GM23248 (cell line): ENCODE data around the gene ADAMTSL1. TPM values are rescaled to one million over a fixed set of nuclear protein-coding genes. Genes with fewer than 3 reads are reported as not detected.

Experiments
- DNase-seq: peaks from one replicate; pipeline ENCODE4 v3.0.0-alpha.2; 2015
- H2AFZ ChIP-seq: fragments of 200-600 bp; sonication (generic); 2 replicates; pipeline ENCODE4 v1.6.1; 2016; ENCODE audit warnings: antibody characterized with exemption
- H3F3A ChIP-seq: fragments of 200-600 bp; sonication (generic); 2 replicates; pipeline ENCODE4 v1.6.1; 2016; ENCODE audit warnings: mild to moderate bottlenecking, antibody characterized with exemption, mixed run types; ENCODE audit not compliant: insufficient read depth
- H3K27ac ChIP-seq: fragments of 200-600 bp; sonication (generic); 2 replicates; pipeline ENCODE4 v1.5.1; 2016; ENCODE audit warnings: mild to moderate bottlenecking
- H3K27me3 ChIP-seq: fragments of 200-600 bp; sonication (generic); replicated peaks from 2 replicates; pipeline ENCODE4 v1.6.1; 2016; ENCODE audit warnings: mild to moderate bottlenecking; ENCODE audit not compliant: insufficient read depth
- H3K36me3 ChIP-seq: fragments of 200-600 bp; sonication (generic); 2 replicates; pipeline ENCODE4 v1.6.1; 2016; ENCODE audit warnings: low read depth, mild to moderate bottlenecking
- H3K4me1 ChIP-seq: fragments of 200-600 bp; sonication (generic); 2 replicates; pipeline ENCODE4 v1.6.1; 2016; ENCODE audit warnings: mild to moderate bottlenecking; ENCODE audit not compliant: insufficient read depth
- H3K4me2 ChIP-seq: fragments of 200-600 bp; sonication (generic); one replicate; pipeline ENCODE4 v1.6.1; 2016; ENCODE audit warnings: mild to moderate bottlenecking; ENCODE audit not compliant: unreplicated experiment
- H3K4me3 ChIP-seq: fragments of 200-600 bp; sonication (generic); 2 replicates; pipeline ENCODE4 v1.5.1; 2016; ENCODE audit warnings: mild to moderate bottlenecking
- H3K79me2 ChIP-seq: fragments of 200-600 bp; sonication (generic); 2 replicates; pipeline ENCODE4 v1.6.1; 2016; ENCODE audit warnings: mild to moderate bottlenecking; ENCODE audit not compliant: insufficient read depth
- H3K9ac ChIP-seq: fragments of 200-600 bp; sonication (generic); 2 replicates; pipeline ENCODE4 v1.6.1; 2016; ENCODE audit warnings: mild to moderate bottlenecking
- H3K9me2 ChIP-seq: fragments of 200-600 bp; sonication (generic); 2 replicates; pipeline ENCODE4 v1.6.1; 2016; ENCODE audit warnings: mixed run types, mild to moderate bottlenecking, moderate library complexity; ENCODE audit not compliant: insufficient read depth
- H3K9me3 ChIP-seq: fragments of 200-600 bp; sonication (generic); one replicate; pipeline ENCODE4 v1.6.1; 2017; ENCODE audit warnings: low read depth
- H4K20me1 ChIP-seq: fragments of 200-600 bp; sonication (generic); 2 replicates; pipeline ENCODE4 v1.6.0; 2016; ENCODE audit not compliant: insufficient read depth
- EZH2 ChIP-seq: fragments of 200-600 bp; sonication (generic); IDR thresholded peaks from 2 replicates; pipeline ENCODE4 v1.6.1; 2018; ENCODE audit warnings: antibody characterized with exemption, mild to moderate bottlenecking; ENCODE audit not compliant: insufficient read depth, poor library complexity, severe bottlenecking
- EZH2phosphoT487 ChIP-seq: fragments of 200-600 bp; sonication (generic); IDR thresholded peaks from 2 replicates; pipeline ENCODE4 v1.6.1; 2018; ENCODE audit warnings: antibody characterized with exemption, moderate library complexity, mild to moderate bottlenecking, low read depth; ENCODE audit not compliant: insufficient read depth
- WGBS, 2 experiments: methylation state at CpG; one replicate each; pipeline ENCODE4 v1.1.6; 2015 to 2017; ENCODE audit warnings: low lambda C conversion rate in 2 of 2, low coverage in 1 of 2; ENCODE audit errors: missing lambda C conversion rate in 2 of 2; 5-methylcytosine and 5-hydroxymethylcytosine counted together
- in situ Hi-C: fragments of 300-500 bp; cut with MboI; formaldehyde crosslinking; loops from 2 replicates; pipeline ENCODE4 v1.15.0; 2020
- polyA plus RNA-seq: library from polyadenylated mRNA; unstranded; fragments of >200 nt; fragmentation: Nextera tagmentation; extraction: Ambion mirVana; gene quantifications from 2 replicates; pipeline ENCODE4 v1.2.1, GENCODE V29; 2016
- total RNA-seq: library from RNA; depleted of rRNA; stranded (reverse); fragments of >200 nt; shearing (Covaris generic); gene quantifications from 2 replicates; pipeline ENCODE4 v1.2.3, GENCODE V29; 2014

The ADAMTSL1 gene
- total and polyA plus RNA-seq, 2 experiments from 2014 or later, result 77.0 to 273 TPM

- Histone ChIP-seq H3K4me1 (peaks cover 52% of the 10 kb centered on the region), H3K9me2 (no peaks in the 10 kb centered on the region), H3F3A (peaks cover 48% of the 10 kb centered on the region), H3K4me2 (no peak overlapping the region), H3K36me3 (peaks cover 7% of the 10 kb centered on the region; the same call in 1 of the 2 replicates), H3K27me3 (no peaks in the 10 kb centered on the region), H3K9ac (no peak overlapping the region), H4K20me1 (peaks cover 8% of the 10 kb centered on the region; the same call in 1 of the 2 replicates), H2AFZ (no peak overlapping the region), H3K27ac (no peak overlapping the region), H3K4me3 (no peak overlapping the region), H3K9me3 (no peaks in the 10 kb centered on the region), H3K79me2 (peaks cover 100% of the 10 kb centered on the region)
- WGBS, 2 experiments, result 20 to 23% methylated on average over 4 of the region's 4 CpGs
- in situ Hi-C loops, result no loop called here
- DNase-seq, result peak; percentile 34
- no peak for TF ChIP-seq EZH2
- no peak for TF ChIP-seq EZH2phosphoT487
Measured at GRCh38 chr9:18568973-18569372, 95.0 kb downstream of the ADAMTSL1 start.

GRCh38 chr9:18569941-18570630 is 96.1 kb downstream of the ADAMTSL1 start:
- Histone ChIP-seq H3K27me3 (no peaks in the 10 kb centered on the region), H3F3A (peaks cover 49% of the 10 kb centered on the region), H4K20me1 (peaks cover 8% of the 10 kb centered on the region; the same call in 1 of the 2 replicates), H3K9ac (no peak overlapping the region), H3K4me3 (no peak overlapping the region), H3K4me1 (peaks cover 44% of the 10 kb centered on the region), H2AFZ (no peak overlapping the region), H3K79me2 (peaks cover 100% of the 10 kb centered on the region), H3K9me3 (no peaks in the 10 kb centered on the region), H3K9me2 (no peaks in the 10 kb centered on the region), H3K4me2 (no peak overlapping the region), H3K27ac (no peak overlapping the region), H3K36me3 (peaks cover 19% of the 10 kb centered on the region)
- no peak for TF ChIP-seq EZH2
- no peak for TF ChIP-seq EZH2phosphoT487
- DNase-seq, result peak; percentile 18
- WGBS, 2 experiments, result 96 to 100% methylated on average over 3 of the region's 3 CpGs
- in situ Hi-C loops, result no loop called here

- no peaks in the 10 kb centered on the region for H3K9me3 ChIP-seq
- in situ Hi-C loops, result no loop called here
- H3K4me1 ChIP-seq, result peaks cover 26% of the 10 kb centered on the region
- H3K9ac ChIP-seq, result no peak overlapping the region
- DNase-seq, result no peak
- H4K20me1 ChIP-seq, result peaks cover 8% of the 10 kb centered on the region; the same call in 1 of the 2 replicates
- TF ChIP-seq EZH2, result no peak
- no peaks in the 10 kb centered on the region for H3K27me3 ChIP-seq
- peaks cover 100% of the 10 kb centered on the region for H3K79me2 ChIP-seq
- peaks cover 31% of the 10 kb centered on the region for H3F3A ChIP-seq
- no peak overlapping the region for H3K4me2 ChIP-seq
- no peaks in the 10 kb centered on the region for H3K9me2 ChIP-seq
- WGBS, 2 experiments, result 100% methylated on average over 1 of the region's 1 CpG
- H2AFZ ChIP-seq, result no peak overlapping the region
- H3K27ac ChIP-seq, result no peak overlapping the region
- peaks cover 38% of the 10 kb centered on the region for H3K36me3 ChIP-seq
- no peak overlapping the region for H3K4me3 ChIP-seq
Measured at GRCh38 chr9:18573021-18573556, 99.1 kb downstream of the ADAMTSL1 start.

- TF ChIP-seq EZH2, result no peak
- TF ChIP-seq EZH2phosphoT487, result no peak
- peaks cover 34% of the 10 kb centered on the region for H3F3A ChIP-seq
- H3K4me2 ChIP-seq, result no peak overlapping the region
- in situ Hi-C loops, result no loop called here
- peaks cover 51% of the 10 kb centered on the region for H3K36me3 ChIP-seq
- DNase-seq, result no peak
- H2AFZ ChIP-seq, result no peak overlapping the region
- H3K9ac ChIP-seq, result no peak overlapping the region
- H3K27ac ChIP-seq, result no peak overlapping the region
- peaks cover 7% of the 10 kb centered on the region for H3K4me1 ChIP-seq
- H3K27me3 ChIP-seq, result no peaks in the 10 kb centered on the region
- peaks cover 2% of the 10 kb centered on the region; the same call in 1 of the 2 replicates for H4K20me1 ChIP-seq
- H3K79me2 ChIP-seq, result peaks cover 92% of the 10 kb centered on the region
- WGBS, 2 experiments, result 15 to 19% methylated on average over 1 of the region's 1 CpG
- no peaks in the 10 kb centered on the region for H3K9me2 ChIP-seq
- H3K4me3 ChIP-seq, result no peak overlapping the region
- no peaks in the 10 kb centered on the region for H3K9me3 ChIP-seq
Measured at GRCh38 chr9:18575686-18576085, 101.7 kb downstream of the ADAMTSL1 start.

GRCh38 chr9:18579536-18579935 is 105.6 kb downstream of the ADAMTSL1 start:
- in situ Hi-C loops, result no loop called here
- peaks cover 27% of the 10 kb centered on the region; the same call in 1 of the 2 replicates for H3F3A ChIP-seq
- 96 to 98% methylated on average over 2 of the region's 2 CpGs for WGBS, 2 experiments
- H3K4me2 ChIP-seq, result no peak overlapping the region
- peaks cover 48% of the 10 kb centered on the region for H3K36me3 ChIP-seq
- no peak for DNase-seq
- 0 out of 2 replicates have a peak, but pooled peaks cover 6% of the 10 kb centered on the region for H3K4me1 ChIP-seq
- H3K9me3 ChIP-seq, result no peaks in the 10 kb centered on the region
- TF ChIP-seq EZH2 (no peak), EZH2phosphoT487 (no peak)
- H3K27me3 ChIP-seq, result no peaks in the 10 kb centered on the region
- H3K4me3 ChIP-seq, result no peak overlapping the region
- no peaks in the 10 kb centered on the region for H3K9me2 ChIP-seq
- no peak overlapping the region for H3K9ac ChIP-seq
- H4K20me1 ChIP-seq, result no peaks in the 10 kb centered on the region
- no peak overlapping the region for H3K27ac ChIP-seq
- no peak overlapping the region for H2AFZ ChIP-seq
- peaks cover 90% of the 10 kb centered on the region for H3K79me2 ChIP-seq
